HG02610 (cell line): ENCODE results near the gene SLC25A6.
"Not testable (repeated sequence)": the region's sequence is repeated elsewhere in the genome, so short reads cannot be mapped to it uniquely, and the experiment has no call there.

Source experiments
- ATAC-seq: cut with Tn5 transposase; IDR thresholded peaks from one replicate; pipeline ENCODE4 v1.9.1; 2021; ENCODE audit warnings: mild to moderate bottlenecking, moderate library complexity; ENCODE audit not compliant: unreplicated experiment

Gene SLC25A6

DNA sequence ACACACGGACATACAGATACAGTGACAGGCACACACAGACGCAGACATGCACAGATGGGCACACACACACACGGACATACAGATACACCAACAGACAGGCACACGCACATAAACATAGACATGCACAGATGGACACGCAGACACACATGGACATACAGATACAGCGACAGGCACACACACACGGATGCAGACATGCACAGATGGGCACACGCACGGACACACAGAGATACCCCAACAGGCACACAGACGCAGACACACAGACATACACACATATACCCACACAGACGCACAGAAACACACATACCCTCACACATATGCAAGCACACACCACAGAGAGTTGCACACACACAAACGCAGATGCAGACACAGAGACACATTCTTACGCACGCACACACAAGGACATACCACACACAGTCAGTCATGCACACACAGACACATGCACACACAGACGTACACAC is 24.4 kb upstream of the SLC25A6 start:
- ATAC-seq: no peak

- ATAC-seq: no peak
These were observed 20.7 kb upstream of the SLC25A6 start for GRCh38 chrX:1412551-1413161.

- no peak for ATAC-seq
These were observed 19.4 kb upstream of the SLC25A6 start for GRCh38 chrX:1411326-1411725.

DNA sequence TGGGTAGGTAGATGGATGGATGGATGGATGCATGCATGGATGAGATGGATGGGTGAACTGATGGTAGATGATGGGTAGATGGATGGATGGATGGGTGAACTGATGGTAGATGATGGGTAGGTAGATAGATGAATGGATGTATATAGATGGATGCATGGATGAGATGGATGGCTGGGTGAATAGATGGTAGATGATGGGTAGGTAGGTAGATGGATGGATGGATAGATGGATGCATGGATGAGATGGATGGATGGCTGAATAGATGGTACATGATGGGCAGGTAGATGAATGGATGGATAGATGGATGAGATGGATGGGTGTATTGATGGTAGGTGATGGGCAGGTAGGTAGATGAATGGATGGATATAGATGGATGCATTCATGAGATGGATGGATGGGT is 15.1 kb upstream of the SLC25A6 start:
- no peak for ATAC-seq

- not testable (repeated sequence) for ATAC-seq
These were observed 13.9 kb upstream of the SLC25A6 start for GRCh38 chrX:1405769-1406168.

GRCh38 chrX:1403867-1404266 is 12.0 kb upstream of the SLC25A6 start:
- not testable (repeated sequence) for ATAC-seq

- no peak for ATAC-seq
These were observed 11.3 kb upstream of the SLC25A6 start for GRCh38 chrX:1403228-1403627.

DNA sequence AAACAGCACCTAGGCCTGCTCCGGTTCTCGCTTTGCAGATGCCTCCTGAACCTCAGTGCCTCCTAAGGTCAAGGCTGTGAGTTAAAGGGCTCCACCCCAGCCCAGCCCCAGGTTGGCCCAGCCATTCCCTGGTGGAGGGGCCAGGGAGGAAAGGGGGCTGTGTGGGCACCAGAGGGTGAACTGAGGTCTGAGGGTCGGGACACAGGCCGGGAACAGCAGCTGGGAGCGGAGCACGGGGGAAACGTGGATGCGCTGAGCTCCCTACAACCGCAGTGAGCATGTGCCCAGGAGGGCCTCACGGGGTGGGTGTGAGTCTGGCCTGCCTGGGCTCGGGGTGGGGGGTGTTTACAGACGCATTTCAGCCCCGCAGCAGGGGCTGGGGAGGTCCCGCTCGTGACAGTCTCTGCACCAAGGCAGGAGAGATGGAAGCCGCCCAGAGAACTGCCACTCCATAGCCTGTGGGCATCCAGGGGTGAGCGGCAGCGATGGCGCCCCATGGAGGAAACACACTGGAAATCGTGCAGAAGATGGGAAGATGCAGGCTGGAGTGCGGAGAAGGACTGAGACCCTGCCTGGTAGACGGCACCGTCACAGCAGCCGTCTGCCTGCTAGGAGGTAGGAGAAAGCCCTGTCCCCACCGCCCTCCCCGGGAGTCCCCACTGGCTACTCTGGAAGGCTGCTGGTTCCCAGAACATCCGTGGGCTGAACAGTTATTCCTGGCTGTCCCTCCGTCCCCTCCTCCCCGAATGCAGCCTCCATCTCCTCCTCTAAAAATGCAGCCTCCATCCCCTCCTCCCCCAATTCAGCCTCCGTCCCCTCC is 9.9 kb upstream of the SLC25A6 start:
- no peak for ATAC-seq

GRCh38 chrX:1400742-1401471 is 9.0 kb upstream of the SLC25A6 start:
- no peak for ATAC-seq

DNA sequence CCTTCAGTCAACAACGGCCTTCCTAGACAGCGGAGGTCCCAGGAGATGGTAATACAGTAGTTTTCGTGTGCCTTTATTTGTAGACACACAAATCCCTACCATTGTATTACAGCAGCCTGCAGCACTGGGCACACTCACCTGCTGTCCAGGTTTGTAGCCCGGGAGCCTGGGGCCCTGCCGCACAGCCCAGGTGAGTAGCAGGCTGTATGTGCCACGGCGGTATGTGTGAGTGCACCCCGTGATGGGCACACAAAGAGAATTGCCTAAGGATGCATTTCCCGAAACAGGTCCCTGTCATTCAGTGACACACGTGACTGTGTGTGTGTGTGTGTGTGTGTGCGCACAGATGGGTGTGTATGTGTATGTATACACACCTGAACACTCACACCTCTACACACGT is 8.1 kb upstream of the SLC25A6 start:
- no peak for ATAC-seq

DNA sequence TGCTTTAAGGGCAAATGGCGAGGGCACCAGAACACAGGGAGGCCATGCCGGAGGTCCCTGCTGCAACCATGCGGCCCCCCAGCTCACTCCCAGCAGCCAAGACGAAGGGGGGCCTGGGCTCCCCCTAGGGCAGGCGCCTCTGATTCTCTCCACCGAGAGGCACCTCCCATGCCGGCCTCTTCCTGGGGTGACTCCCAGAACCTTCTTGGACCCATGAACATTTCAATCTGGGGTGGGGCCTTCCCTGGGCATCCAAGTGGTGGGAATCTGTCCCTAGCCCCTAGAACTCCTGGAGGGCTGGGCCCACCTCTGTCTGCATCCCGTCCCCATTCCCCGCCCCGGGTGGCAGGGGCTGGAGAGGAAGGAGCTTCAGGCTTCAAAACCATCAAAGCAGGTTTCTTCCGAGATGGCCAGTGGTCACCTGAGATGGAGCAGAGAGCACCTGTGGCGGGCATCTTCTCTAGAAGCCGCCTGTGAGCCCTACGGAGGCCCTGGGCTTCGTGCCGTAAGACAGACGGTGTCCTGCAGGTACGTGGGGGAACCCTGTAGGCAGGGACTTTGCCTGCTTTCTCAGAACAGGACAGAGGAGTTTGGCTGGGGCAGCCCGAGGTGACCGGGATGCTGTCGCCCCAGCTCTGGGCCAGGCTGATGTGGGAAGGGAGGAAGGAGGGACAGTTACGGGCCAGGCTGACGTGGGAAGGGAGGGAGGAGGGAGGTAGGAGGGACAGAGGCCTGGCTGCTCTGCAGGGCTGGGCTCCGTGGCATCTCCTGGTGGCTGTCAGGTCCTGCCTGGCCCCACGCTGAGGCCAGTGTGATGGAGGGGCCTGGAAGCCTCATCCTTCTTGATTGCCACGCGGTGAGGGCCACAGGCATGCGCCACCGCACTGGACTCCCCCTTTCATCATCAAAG is 6.8 kb upstream of the SLC25A6 start:
- ATAC-seq: no peak

DNA sequence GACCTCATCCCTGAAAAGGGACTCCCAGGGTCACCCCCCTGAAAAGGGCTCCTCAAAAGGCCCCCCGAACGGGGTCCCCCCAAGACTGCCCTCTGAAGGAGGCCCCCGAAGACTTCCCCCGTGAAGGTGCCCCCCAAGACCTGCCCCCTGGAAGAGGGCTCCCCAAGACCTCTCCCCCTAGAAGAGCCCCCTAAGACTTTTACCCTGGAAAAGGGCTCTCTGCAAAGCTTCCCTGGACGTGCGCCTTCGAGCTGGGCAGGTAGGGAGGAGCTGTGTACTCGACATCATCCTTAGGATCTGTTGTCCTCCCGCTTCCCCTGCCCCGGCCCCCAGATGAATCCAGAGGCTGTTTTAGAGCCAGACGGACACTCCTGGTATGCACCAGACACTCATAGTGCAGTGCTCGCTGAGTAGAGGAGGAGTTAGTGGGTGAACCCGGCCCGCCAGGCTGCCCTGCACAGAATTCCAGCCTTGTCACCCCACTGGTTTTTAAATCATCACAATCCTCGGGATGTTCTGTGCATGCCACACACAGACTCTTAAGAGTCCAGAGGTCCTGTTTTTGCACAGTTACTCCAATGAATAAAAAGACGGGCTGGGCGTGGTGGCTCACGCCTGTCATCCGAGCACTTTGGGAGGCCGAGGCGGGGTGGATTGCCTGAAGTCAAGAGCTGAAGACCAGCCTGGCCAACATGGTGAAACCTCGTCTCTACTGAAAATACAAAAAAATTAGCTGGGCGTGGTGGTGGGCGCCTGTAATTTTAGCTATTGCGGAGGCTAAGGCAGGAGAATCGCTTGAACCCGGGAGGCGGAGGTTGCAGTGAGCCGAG is 5.7 kb upstream of the SLC25A6 start:
- ATAC-seq: no peak

- no peak for ATAC-seq
These were observed 5.1 kb upstream of the SLC25A6 start for GRCh38 chrX:1397001-1397400.

GRCh38 chrX:1395646-1396216 is 3.8 kb upstream of the SLC25A6 start:
- ATAC-seq: no peak

- no peak for ATAC-seq
These were observed 3.0 kb upstream of the SLC25A6 start for GRCh38 chrX:1394731-1395501.

GRCh38 chrX:1393871-1394615 is 2.1 kb upstream of the SLC25A6 start:
- ATAC-seq: no peak

DNA sequence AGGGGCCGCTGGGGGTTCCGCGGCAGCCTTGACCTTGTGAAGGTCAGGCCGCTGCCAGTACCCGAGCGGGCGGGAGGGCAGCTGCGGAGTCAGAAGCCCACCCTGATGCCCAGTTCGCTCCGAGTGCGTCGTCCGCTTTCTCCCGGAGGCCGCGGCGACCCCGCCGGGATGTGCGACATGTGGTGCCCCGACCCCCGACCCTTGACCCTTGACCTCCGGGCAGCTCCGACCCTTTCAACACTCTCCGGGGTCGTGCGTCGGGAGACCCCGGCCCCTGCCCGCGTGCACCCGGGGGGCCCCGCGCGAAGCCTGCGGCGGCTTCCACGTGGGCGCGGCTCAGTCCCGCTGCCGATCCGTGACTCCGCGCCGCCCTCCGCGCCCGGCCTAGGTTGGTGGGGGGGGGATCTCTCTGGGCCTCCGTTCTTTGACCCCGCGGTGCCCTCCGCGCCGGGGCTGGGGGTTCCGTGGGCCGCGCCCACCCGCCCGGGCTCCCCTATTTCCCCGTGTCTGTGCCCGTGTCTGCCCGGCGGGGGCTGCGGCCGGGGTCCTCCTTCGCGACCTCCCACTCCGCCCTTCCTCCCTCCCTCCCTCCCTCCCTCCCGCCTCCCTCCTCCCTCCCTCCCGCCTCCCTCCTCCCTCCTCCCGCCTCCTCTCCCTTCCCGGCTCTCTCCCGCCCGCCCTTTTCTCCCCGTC is 609 bp upstream of the SLC25A6 start:
- peak; percentile 15 for ATAC-seq

DNA sequence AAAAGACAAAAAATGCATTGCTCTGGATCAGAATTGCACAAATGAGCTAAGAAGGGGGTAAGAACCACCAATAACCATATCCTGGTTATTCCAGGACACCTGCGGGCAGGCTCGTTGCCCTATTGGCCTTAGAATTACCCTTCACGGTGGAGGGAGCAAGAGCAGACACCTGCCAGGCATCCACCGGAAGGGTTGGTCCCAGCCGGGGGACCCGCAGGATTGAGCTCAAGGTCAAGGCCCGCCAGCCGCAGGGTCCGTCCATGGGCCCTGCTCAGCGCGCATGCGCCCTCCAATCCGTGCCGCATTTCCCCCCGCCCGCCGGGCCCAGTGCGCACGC is 575 bp downstream of the SLC25A6 start:
- ATAC-seq: peak; percentile 39
